NCI-H1436 treated with DMSO at 0.1 percent for 48 hours (cell line): Measurements from ENCODE around the gene DBN1.

Experiments used
- DNase-seq: peaks from one replicate; lab custom pipeline; 2025; lab: John Stamatoyannopoulos, UW

DBN1 gene

GRCh38 chr5:177473443-177474001 lies at the start of gene DBN1:
Gene DBN1, minus strand, starts transcription at chr5:177473634. Its CDS starts 113 bp downstream, at chr5:177473521.
- no peak for DNase-seq

GRCh38 chr5:177520916-177521513 lies 47.6 kb upstream of the DBN1 start:
- DNase-seq: no peak

GRCh38 chr5:177520271-177520670 lies 46.8 kb upstream of the DBN1 start:
- DNase-seq: no peak

- DNase-seq: no peak
Observed at GRCh38 chr5:177519463-177520235, 46.2 kb upstream of the DBN1 start.

- no peak for DNase-seq
Observed at GRCh38 chr5:177516601-177517568, 43.5 kb upstream of the DBN1 start, which contains the start of gene DDX41. Gene DDX41, minus strand, starts transcription at chr5:177516961. Its CDS starts 16 bp downstream, at chr5:177516945.

- DNase-seq: no peak
Observed at GRCh38 chr5:177515580-177515979, 42.1 kb upstream of the DBN1 start.

GRCh38 chr5:177514541-177514940 lies 41.1 kb upstream of the DBN1 start:
- no peak for DNase-seq

GRCh38 chr5:177513500-177513899 lies 40.1 kb upstream of the DBN1 start:
- no peak for DNase-seq

- no peak for DNase-seq
Observed at GRCh38 chr5:177512736-177513380, 39.4 kb upstream of the DBN1 start.

- no peak for DNase-seq
Observed at GRCh38 chr5:177511796-177512675, 38.6 kb upstream of the DBN1 start.

- no peak for DNase-seq
Observed at GRCh38 chr5:177511181-177511580, 37.7 kb upstream of the DBN1 start.

GRCh38 chr5:177510567-177511053 lies 37.2 kb upstream of the DBN1 start:
- DNase-seq: no peak

- no peak for DNase-seq
Observed at GRCh38 chr5:177509991-177510566, 36.6 kb upstream of the DBN1 start.

- no peak for DNase-seq
Observed at GRCh38 chr5:177509381-177509951, 36.0 kb upstream of the DBN1 start, which contains the start of gene DOK3. Gene DOK3, minus strand, starts transcription at chr5:177509826. Its CDS starts 286 bp downstream, at chr5:177509540.

GRCh38 chr5:177508837-177509236 lies 35.4 kb upstream of the DBN1 start:
- DNase-seq: no peak

GRCh38 chr5:177508221-177508611 lies 34.8 kb upstream of the DBN1 start:
- DNase-seq: no peak

GRCh38 chr5:177507596-177508220 lies 34.3 kb upstream of the DBN1 start:
- DNase-seq: no peak

- no peak for DNase-seq
Observed at GRCh38 chr5:177507165-177507564, 33.7 kb upstream of the DBN1 start.

- DNase-seq: no peak
Observed at GRCh38 chr5:177505075-177505474, 31.6 kb upstream of the DBN1 start.
